ENCODE measurements around the gene HARBI1. TPM values are rescaled to one million over a fixed set of nuclear protein-coding genes. Genes with fewer than 3 reads are reported as not detected.

HARBI1 gene
- total RNA-seq, 1 experiment from 2014 or later = 6.3 TPM

DNA sequence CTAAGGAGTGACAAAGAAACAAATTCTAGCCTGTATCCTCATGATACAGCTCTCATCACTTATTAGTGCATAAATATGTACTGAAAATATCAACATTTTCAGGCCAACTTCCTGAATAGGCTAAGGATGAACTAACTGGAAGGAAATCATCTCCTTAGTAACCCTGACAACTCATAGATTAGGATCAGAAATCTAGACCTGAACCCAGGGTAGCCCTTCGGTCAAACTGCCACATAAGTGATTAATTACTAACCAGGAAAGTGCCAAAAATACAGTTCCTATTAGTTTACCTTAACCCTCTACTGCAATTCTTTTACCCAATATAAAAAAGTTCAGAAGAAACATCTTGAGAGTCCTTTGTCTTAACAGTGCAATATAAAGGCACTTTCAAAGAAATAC is 63.2 kb downstream of the HARBI1 start:
- no peak overlapping the region for H2BK15ac ChIP-seq (ENCODE audit: low read depth, low read length)
- H3K18ac ChIP-seq (ENCODE audit: insufficient read length, low read depth, low read length) = no peak overlapping the region
- H3K27ac Mint-ChIP-seq = peak overlapping the region in 2 of 3 experiments; percentile 84 to 95; a peak in 3 of 7 replicates
- H3K79me2 ChIP-seq (ENCODE audit: insufficient read depth, low read length) = peaks cover 1% of the 10 kb centered on the region; the same call in 1 of the 2 replicates
- no peak overlapping the region for H3K4ac ChIP-seq (ENCODE audit: low read depth, low read length)
- H3T11ph ChIP-seq (ENCODE audit: low read length) = no peak overlapping the region
- no peaks in the 10 kb centered on the region for H3K27me3 ChIP-seq (ENCODE audit: insufficient read depth, low read length)
- no peaks in the 10 kb centered on the region for H3K23me2 ChIP-seq (ENCODE audit: insufficient read length, low read depth, low read length, poor library complexity, severe bottlenecking)
- H2BK20ac ChIP-seq (ENCODE audit: low read depth, low read length, poor library complexity, severe bottlenecking) = no peak overlapping the region
- no peaks in the 10 kb centered on the region for H3K36me3 Mint-ChIP-seq (ENCODE audit: insufficient read depth in 1 of 3, low read depth in 3 of 3)
- no peak overlapping the region for H2BK5ac ChIP-seq (ENCODE audit: insufficient read length, low read length)
- H4K20me1 ChIP-seq (ENCODE audit: control insufficient read depth, insufficient read depth, insufficient read length) = no peaks in the 10 kb centered on the region
- H3K56ac ChIP-seq (ENCODE audit: insufficient read length, low read depth, low read length) = no peak overlapping the region
- H2AK5ac ChIP-seq (ENCODE audit: insufficient read length, low read length) = no peak overlapping the region
- H3K27me3 Mint-ChIP-seq (ENCODE audit: low read depth) = no peaks in the 10 kb centered on the region
- H3K4me2 ChIP-seq (ENCODE audit: insufficient read depth, insufficient read length, low read length) = no peak overlapping the region
- H3K9me3 Mint-ChIP-seq = no peaks in the 10 kb centered on the region
- no peak overlapping the region for H4K5ac ChIP-seq (ENCODE audit: insufficient read length, low read depth, low read length)
- H4K91ac ChIP-seq (ENCODE audit: insufficient read length, low read depth, low read length) = no peak overlapping the region
- H4K8ac ChIP-seq (replicated peaks; ENCODE audit: insufficient read length, low read depth, low read length) = no peak overlapping the region
- TF ChIP-seq, protein P1, sequence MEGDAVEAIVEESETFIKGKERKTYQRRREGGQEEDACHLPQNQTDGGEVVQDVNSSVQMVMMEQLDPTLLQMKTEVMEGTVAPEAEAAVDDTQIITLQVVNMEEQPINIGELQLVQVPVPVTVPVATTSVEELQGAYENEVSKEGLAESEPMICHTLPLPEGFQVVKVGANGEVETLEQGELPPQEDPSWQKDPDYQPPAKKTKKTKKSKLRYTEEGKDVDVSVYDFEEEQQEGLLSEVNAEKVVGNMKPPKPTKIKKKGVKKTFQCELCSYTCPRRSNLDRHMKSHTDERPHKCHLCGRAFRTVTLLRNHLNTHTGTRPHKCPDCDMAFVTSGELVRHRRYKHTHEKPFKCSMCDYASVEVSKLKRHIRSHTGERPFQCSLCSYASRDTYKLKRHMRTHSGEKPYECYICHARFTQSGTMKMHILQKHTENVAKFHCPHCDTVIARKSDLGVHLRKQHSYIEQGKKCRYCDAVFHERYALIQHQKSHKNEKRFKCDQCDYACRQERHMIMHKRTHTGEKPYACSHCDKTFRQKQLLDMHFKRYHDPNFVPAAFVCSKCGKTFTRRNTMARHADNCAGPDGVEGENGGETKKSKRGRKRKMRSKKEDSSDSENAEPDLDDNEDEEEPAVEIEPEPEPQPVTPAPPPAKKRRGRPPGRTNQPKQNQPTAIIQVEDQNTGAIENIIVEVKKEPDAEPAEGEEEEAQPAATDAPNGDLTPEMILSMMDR (conservative IDR thresholded peaks at IDR 0.05) = no peak
- H3K9me3 ChIP-seq (ENCODE audit: control insufficient read depth, low read depth, low read length) = no peaks in the 10 kb centered on the region
- H2AFZ ChIP-seq (ENCODE audit: low read length) = no peak overlapping the region
- H3K23ac ChIP-seq (ENCODE audit: insufficient read length, low read depth, low read length) = no peak overlapping the region
- no peak overlapping the region for H3K4me3 Mint-ChIP-seq
- no peak overlapping the region for H3K27ac ChIP-seq (ENCODE audit: insufficient read length, low read depth, low read length)
- DNase-seq = no peak
- H3K79me1 ChIP-seq (ENCODE audit: insufficient read depth, low read depth, low read length, poor library complexity, severe bottlenecking) = peaks cover 4% of the 10 kb centered on the region
- H3K4me1 Mint-ChIP-seq = peaks cover 18 to 25% of the 10 kb centered on the region in 2 experiments
- H3K9ac ChIP-seq (ENCODE audit: extremely low read depth, insufficient read length, low read length) = no peak overlapping the region
- peaks cover 3% of the 10 kb centered on the region; the same call in 1 of the 2 replicates for H3K4me1 ChIP-seq (ENCODE audit: insufficient read depth, low read length)
- H2BK12ac ChIP-seq (ENCODE audit: insufficient read length, low read depth, low read length) = no peak overlapping the region
- no peak overlapping the region for H2BK120ac ChIP-seq (ENCODE audit: low read depth, low read length, poor library complexity, severe bottlenecking)
- no CpG with 5 or more reads among the region's 1 CpG for WGBS (ENCODE audit: extremely low coverage, insufficient read length, low lambda C conversion rate)
- no peak overlapping the region for H3K14ac ChIP-seq (ENCODE audit: insufficient read depth, low read length)

Other genes with a start within 250 kb of the HARBI1 start
- 392 and 407 TPM in 2 replicates for gene MDK, start 235.6 kb downstream of the HARBI1 start, total RNA-seq (2021)
- gene CHRM4, start 225.5 kb downstream of the HARBI1 start, total RNA-seq (2021) = 1.0 and 1.1 TPM in 2 replicates
- gene AMBRA1, start 23.2 kb downstream of the HARBI1 start, total RNA-seq (2021) = 37.5 and 40.0 TPM in 2 replicates
- 79.1 and 83.0 TPM in 2 replicates for gene ATG13, start 326 bp upstream of the HARBI1 start, total RNA-seq (2021)
- 45.3 and 47.9 TPM in 2 replicates for gene ARHGAP1, start 83.4 kb upstream of the HARBI1 start, total RNA-seq (2021)
- 16.6 and 16.9 TPM in 2 replicates for gene ZNF408, start 83.8 kb upstream of the HARBI1 start, total RNA-seq (2021)
- not detected in 2 replicates for gene F2, start 102.0 kb upstream of the HARBI1 start, total RNA-seq (2021)
- 172 and 190 TPM in 2 replicates for gene CKAP5, start 229.1 kb upstream of the HARBI1 start, total RNA-seq (2021)